HepG2 (cell line): ENCODE data around the gene LMAN2L. TPM values are rescaled to one million over a fixed set of nuclear protein-coding genes. Genes with fewer than 3 reads are reported as not detected.

Source experiments
- BORCS8-MEF2B ChIP-seq: sonication (generic); formaldehyde crosslinking; IDR thresholded peaks from 2 replicates; pipeline ENCODE4 v1.8.0; 2022; ENCODE audit warnings: mild to moderate bottlenecking, missing genetic modification reagents
- CENPT ChIP-seq: sonication (generic); formaldehyde crosslinking; IDR thresholded peaks from 2 replicates; pipeline ENCODE4 v1.8.0; 2022; ENCODE audit warnings: low read depth, mild to moderate bottlenecking, moderate library complexity, missing genetic modification reagents
- ERF ChIP-seq: IDR thresholded peaks from 2 replicates; pipeline ENCODE4 v1.6.1; 2018; ENCODE audit warnings: missing biosample characterization, missing genetic modification reagents
- HDAC1 ChIP-seq: sonication (generic); formaldehyde crosslinking; IDR thresholded peaks from 2 replicates; pipeline ENCODE4 v1.5.1; 2020; ENCODE audit warnings: mild to moderate bottlenecking, missing genetic modification reagents
- KMT2A ChIP-seq: sonication (generic); formaldehyde crosslinking; IDR thresholded peaks from 2 replicates; pipeline ENCODE4 v1.4.0; 2020; ENCODE audit warnings: missing genetic modification reagents
- MIXL1 ChIP-seq: IDR thresholded peaks from 2 replicates; pipeline ENCODE4 v1.6.1; 2016
- PHF5A ChIP-seq: IDR thresholded peaks from one replicate; pipeline ENCODE4 v1.6.1; 2018; ENCODE audit warnings: low read depth, missing genetic modification reagents; ENCODE audit not compliant: unreplicated experiment
- U2AF1 ChIP-seq: fragments of 200-400 bp; formaldehyde crosslinking; optimal IDR thresholded peaks from 2 replicates; pipeline ENCODE3; 2017; ENCODE audit warnings: mild to moderate bottlenecking, low read depth, low read length
- ZNF24 ChIP-seq: fragments of 450-650 bp; IDR thresholded peaks from 2 replicates; pipeline ENCODE4 v1.6.1; 2017; ENCODE audit warnings: antibody characterized with exemption, mild to moderate bottlenecking
- ZNF318 ChIP-seq: sonication (generic); formaldehyde crosslinking; IDR thresholded peaks from 2 replicates; pipeline ENCODE4 v1.4.0; 2020; ENCODE audit warnings: mild to moderate bottlenecking, missing genetic modification reagents
- ZNF382 ChIP-seq: sonication (generic); formaldehyde crosslinking; IDR thresholded peaks from 2 replicates; pipeline ENCODE4 v1.5.0; 2020; ENCODE audit warnings: missing genetic modification reagents, mild to moderate bottlenecking, borderline replicate concordance
- ZNF496 ChIP-seq: sonication (generic); formaldehyde crosslinking; IDR thresholded peaks from 2 replicates; pipeline ENCODE4 v1.8.1; 2023; ENCODE audit warnings: mild to moderate bottlenecking, moderate library complexity, missing genetic modification reagents; ENCODE audit not compliant: insufficient replicate concordance
- ZNF687 ChIP-seq: sonication (generic); formaldehyde crosslinking; IDR thresholded peaks from 2 replicates; pipeline ENCODE4 v1.5.1; 2020; ENCODE audit warnings: mild to moderate bottlenecking, missing genetic modification reagents, moderate library complexity
- ZNF749 ChIP-seq: sonication (generic); formaldehyde crosslinking; IDR thresholded peaks from 2 replicates; pipeline ENCODE4 v1.8.0; 2022; ENCODE audit warnings: mild to moderate bottlenecking, missing genetic modification reagents, moderate library complexity, borderline replicate concordance
- polyA plus RNA-seq, 8 experiments: library from polyadenylated mRNA; depleted of rRNA in 3 of 8; stranded (reverse) in 7 of 8; unstranded in 1 of 8; fragments of >200 nt; fragmentation: Illumina TruSeq in 4 of 8; extraction: Trizol in 4 of 8; gene quantifications; 2 replicates each; pipeline versions ENCODE4 v1.2.1 to v1.2.3, GENCODE V29; 2011 to 2016; ENCODE audit warnings: low read depth in 4 of 8, missing spikeins in 1 of 8, mixed read lengths in 1 of 8; ENCODE audit not compliant: insufficient read depth in 1 of 8
- total RNA-seq, 5 experiments: library from RNA; depleted of rRNA; stranded (reverse); fragments of >200 nt; fragmentation: Illumina TruSeq; extraction: Trizol; gene quantifications; 2 replicates each; pipeline ENCODE4 v1.2.3, GENCODE V29; 2016; ENCODE audit warnings: low read depth in 1 of 5

Gene LMAN2L
- total and polyA plus RNA-seq, 2 of the 13 experiments (the other 11 are each of a cell fraction or from before 2014, with no cell fraction given): 39.1 to 57.9 TPM

- TF ChIP-seq ZNF318 (CRISPR knock-in tag): no peak
- TF ChIP-seq PHF5A: no peak
- peak; percentile 93 for TF ChIP-seq ZNF687 (CRISPR knock-in tag)
- peak; percentile 37; the same call in 1 of the 2 replicates for TF ChIP-seq HDAC1 (CRISPR knock-in tag)
- peak; percentile 77; the same call in 1 of the 2 replicates for TF ChIP-seq ZNF749
- peak; percentile 43; the same call in 1 of the 2 replicates for TF ChIP-seq ERF (CRISPR knock-in tag)
- 0 out of 2 replicates have a peak, but pooled peaks have one; percentile 64 for TF ChIP-seq KMT2A (CRISPR knock-in tag)
- no peak for TF ChIP-seq ZNF24
- 0 out of 2 replicates have a peak, but pooled peaks have one; percentile 82 for TF ChIP-seq CENPT (CRISPR knock-in tag)
- no peak for TF ChIP-seq ZNF382 (CRISPR knock-in tag)
- no peak for TF ChIP-seq MIXL1 (CRISPR knock-in tag)
- TF ChIP-seq BORCS8-MEF2B: peak; percentile 64; the same call in 1 of the 2 replicates
- TF ChIP-seq ZNF496 (CRISPR knock-in tag): no peak
- no peak for TF ChIP-seq U2AF1
Measured at GRCh38 chr2:96685577-96686459, 54.0 kb downstream of the LMAN2L start (continued).
